A549 treated with AZD9567 at 1 μM for 4 hours (cell line): Measurements from ENCODE around the gene PPM1D. TPM values are rescaled to one million over a fixed set of nuclear protein-coding genes. Genes with fewer than 3 reads are reported as not detected.

Experiments used
- total RNA-seq: library from RNA; stranded (reverse); fragments of 200-300 nt; extraction: Qiagen RNA extraction; gene quantifications from 5 replicates; pipeline ENCODE4 v1.2.3, GENCODE V29; 2022; ENCODE audit not compliant: insufficient read depth

PPM1D gene
- 17.2 to 20.5 TPM (median 19.2 TPM) in 5 replicates for total RNA-seq

DNA sequence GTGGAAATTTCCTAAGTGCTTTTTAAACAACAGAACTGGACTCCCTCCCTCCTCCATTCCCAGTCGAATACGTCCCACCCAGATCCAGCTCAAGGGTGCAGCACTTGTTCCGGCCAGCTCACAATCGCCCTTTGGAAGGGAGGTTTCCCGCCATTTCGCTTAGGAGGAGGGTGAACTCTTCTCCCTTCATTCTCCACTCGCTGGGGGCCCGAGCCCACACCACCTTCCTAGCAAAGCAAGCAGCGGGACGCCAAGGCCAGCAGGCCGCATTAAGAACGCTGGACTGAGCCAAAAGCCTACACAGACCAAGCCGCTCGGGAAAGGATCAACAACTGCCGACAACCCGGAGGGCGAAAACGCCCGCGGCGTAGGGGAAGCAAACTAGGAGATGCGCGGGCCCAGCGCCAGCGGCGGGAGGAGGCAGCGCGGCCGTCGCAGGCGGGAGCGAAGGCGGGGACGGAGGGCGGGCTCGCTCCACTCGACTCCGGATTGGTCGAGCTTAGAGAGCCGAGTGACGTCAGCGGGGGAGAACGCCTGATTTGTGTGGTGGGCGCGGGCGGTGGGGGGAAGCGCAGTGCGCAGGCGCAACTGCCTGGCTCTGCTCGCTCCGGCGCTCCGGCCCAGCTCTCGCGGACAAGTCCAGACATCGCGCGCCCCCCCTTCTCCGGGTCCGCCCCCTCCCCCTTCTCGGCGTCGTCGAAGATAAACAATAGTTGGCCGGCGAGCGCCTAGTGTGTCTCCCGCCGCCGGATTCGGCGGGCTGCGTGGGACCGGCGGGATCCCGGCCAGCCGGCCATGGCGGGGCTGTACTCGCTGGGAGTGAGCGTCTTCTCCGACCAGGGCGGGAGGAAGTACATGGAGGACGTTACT, at the start of gene PPM1D:
Gene PPM1D, plus strand, starts transcription at position 574 of the 870 bp plus-strand sequence. Its CDS starts 222 bp downstream, at position 796.

DNA sequence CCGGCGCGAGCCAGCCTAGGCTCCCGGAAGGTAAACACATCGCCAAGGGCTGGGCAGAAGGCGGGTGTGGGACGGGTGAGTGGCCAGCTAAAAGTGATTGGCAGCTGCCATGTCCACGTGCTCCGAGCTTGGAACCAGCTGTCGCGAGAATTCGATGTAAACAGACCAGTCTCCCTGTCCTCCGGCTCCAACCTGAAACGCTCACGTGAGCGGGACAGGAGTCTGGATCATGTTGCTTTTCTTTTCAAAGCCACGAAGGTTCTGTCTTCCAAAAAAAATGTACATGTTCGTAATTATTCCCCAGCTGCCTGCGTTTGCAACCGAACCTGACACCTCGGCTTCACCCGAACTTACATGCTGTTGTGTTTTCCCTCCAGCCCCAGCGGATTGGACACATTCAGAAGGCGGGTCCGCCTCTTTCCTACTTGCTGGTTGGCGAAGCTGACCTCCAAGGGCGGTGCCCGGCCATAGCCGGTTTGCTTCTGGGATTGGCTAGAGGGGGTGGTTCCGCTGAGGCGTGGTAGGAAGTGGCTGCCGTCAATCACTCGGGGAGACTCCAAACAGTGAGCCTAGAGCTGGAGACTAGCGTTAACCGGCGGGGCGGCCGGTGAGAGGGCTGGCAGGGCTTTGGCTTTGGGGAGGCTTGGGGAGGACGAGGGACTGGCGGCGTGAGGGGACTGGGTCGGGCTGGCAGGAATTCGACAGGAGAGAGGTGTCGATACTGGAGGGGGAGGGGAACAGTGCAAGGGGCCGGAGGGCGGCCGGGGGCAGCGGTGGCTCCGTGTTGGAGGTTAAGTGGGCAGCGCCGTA, 77.5 kb downstream of the PPM1D start, which contains the start of gene BCAS3:
Gene BCAS3, plus strand, starts transcription at position 544 of the 810 bp plus-strand sequence.

Other genes with a start within 250 kb of the PPM1D start
- gene USP32, start 208.1 kb upstream of the PPM1D start, total RNA-seq, result 29.7 to 33.7 TPM (median 31.5 TPM) in 5 replicates
- gene CHCT1, start 177.7 kb upstream of the PPM1D start, total RNA-seq, result 0.13 to 0.46 TPM (median 0.27 TPM) in 3 of 5 replicates, not detected in the others
- gene APPBP2, start 74.0 kb upstream of the PPM1D start, total RNA-seq, result 15.9 to 22.6 TPM (median 20.0 TPM) in 5 replicates
- 7.5 to 20.9 TPM (median 8.1 TPM) in 5 replicates for gene BCAS3, start 77.7 kb downstream of the PPM1D start, total RNA-seq